ENCODE measurements around the gene ROBO1. TPM values are rescaled to one million over a fixed set of nuclear protein-coding genes. Genes with fewer than 3 reads are reported as not detected.

The ROBO1 gene
- total and polyA plus RNA-seq, 2 of the 13 experiments (the other 11 are each of a cell fraction or from before 2014, with no cell fraction given): 52.2 to 71.0 TPM

DNA sequence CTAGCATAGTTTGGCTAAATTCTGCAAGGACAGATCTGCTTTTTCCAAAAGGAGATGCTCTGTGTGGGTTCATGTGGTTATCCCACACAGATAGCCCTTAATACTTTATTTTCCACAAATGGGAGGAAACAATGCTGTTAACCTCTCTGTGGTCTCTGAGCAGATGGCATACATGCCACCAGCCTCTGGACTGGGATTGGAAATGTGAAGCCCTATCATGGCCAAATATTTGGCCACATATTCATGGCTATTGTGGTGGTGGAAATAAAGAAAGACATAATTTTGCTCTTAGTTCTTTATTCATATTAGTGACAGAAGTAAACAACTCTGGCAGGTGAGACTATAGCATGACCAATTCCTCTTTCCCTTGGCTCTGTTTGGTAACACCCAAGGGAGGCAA is 726.2 kb downstream of the ROBO1 start:
- no peaks in the 10 kb centered on the region for H3K79me2 ChIP-seq (ENCODE audit: insufficient read depth, low read length)
- ChIA-PET POLR2A (no interaction called here), CTCF (ENCODE audit: low intra/inter-chr PET ratio, low total read pairs) (no interaction called here)
- H3K36me3 ChIP-seq (replicated peaks in 1 of 2; ENCODE audit: control insufficient read depth in 1 of 2, insufficient read depth in 2 of 2, low read length in 2 of 2): no peaks in the 10 kb centered on the region
- H3K4me3 ChIP-seq (replicated peaks in 1 of 3; ENCODE audit: insufficient read depth in 1 of 3, low read depth in 2 of 3, low read length in 3 of 3): no peak overlapping the region
- BruUV-seq (replicated peaks): no TSS peak
- H2AFZ ChIP-seq (ENCODE audit: low read length): no peak overlapping the region
- in situ Hi-C loops (cut with HindIII; ENCODE audit: extremely low pct_ligation_motif_present, low pct_unique_long_range_greater_than_20kb) (no loop called here), intact Hi-C loops (cut with micrococcal nuclease; ENCODE audit: unreplicated experiment) (no loop called here)
- no peak for DNase-seq (ENCODE audit: low spot score)
- H4K20me1 ChIP-seq (ENCODE audit: insufficient read depth, low read length): no peaks in the 10 kb centered on the region
- TF ChIP-seq MEIS1 (CRISPR knock-in tag; IDR thresholded peaks at IDR 0.05; ENCODE audit: borderline replicate concordance): no peak
- TF ChIP-seq, protein P1, sequence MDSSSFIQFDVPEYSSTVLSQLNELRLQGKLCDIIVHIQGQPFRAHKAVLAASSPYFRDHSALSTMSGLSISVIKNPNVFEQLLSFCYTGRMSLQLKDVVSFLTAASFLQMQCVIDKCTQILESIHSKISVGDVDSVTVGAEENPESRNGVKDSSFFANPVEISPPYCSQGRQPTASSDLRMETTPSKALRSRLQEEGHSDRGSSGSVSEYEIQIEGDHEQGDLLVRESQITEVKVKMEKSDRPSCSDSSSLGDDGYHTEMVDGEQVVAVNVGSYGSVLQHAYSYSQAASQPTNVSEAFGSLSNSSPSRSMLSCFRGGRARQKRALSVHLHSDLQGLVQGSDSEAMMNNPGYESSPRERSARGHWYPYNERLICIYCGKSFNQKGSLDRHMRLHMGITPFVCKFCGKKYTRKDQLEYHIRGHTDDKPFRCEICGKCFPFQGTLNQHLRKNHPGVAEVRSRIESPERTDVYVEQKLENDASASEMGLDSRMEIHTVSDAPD (CRISPR knock-in tag; IDR thresholded peaks at IDR 0.05): no peak
- TF ChIP-seq MED1 (CRISPR knock-in tag; IDR thresholded peaks at IDR 0.05): no peak
- no peak for TF ChIP-seq SETDB1 (CRISPR knock-in tag; IDR thresholded peaks at IDR 0.05; ENCODE audit: borderline replicate concordance)
- TF ChIP-seq ZNF264 (CRISPR knock-in tag; IDR thresholded peaks at IDR 0.05): no peak
- no peak for TF ChIP-seq ZSCAN9 (CRISPR knock-in tag; IDR thresholded peaks at IDR 0.05; ENCODE audit: borderline replicate concordance)
- no peak for TF ChIP-seq ZNF567 (CRISPR knock-in tag; IDR thresholded peaks at IDR 0.05; ENCODE audit: borderline replicate concordance)
- TF ChIP-seq ZNF343 (CRISPR knock-in tag; IDR thresholded peaks at IDR 0.05): no peak
- H3K27ac ChIP-seq (ENCODE audit: extremely low read length, insufficient read depth, low read length): no peak overlapping the region
- H3K4me2 ChIP-seq (ENCODE audit: low read depth, low read length): no peak overlapping the region
- no peak for FAIRE-seq
- H3K27me3 ChIP-seq (ENCODE audit: control insufficient read depth in 1 of 2, insufficient read depth in 2 of 2, low read length in 2 of 2): no peaks in the 10 kb centered on the region
- H3K9ac ChIP-seq (ENCODE audit: insufficient read depth, low read depth, low read length): no peak overlapping the region
- ATAC-seq: no peak
- no peaks in the 10 kb centered on the region for H3K4me1 ChIP-seq (ENCODE audit: insufficient read depth, low read length)
- no peaks in the 10 kb centered on the region for H3K9me3 ChIP-seq (ENCODE audit: low read length)

DNA sequence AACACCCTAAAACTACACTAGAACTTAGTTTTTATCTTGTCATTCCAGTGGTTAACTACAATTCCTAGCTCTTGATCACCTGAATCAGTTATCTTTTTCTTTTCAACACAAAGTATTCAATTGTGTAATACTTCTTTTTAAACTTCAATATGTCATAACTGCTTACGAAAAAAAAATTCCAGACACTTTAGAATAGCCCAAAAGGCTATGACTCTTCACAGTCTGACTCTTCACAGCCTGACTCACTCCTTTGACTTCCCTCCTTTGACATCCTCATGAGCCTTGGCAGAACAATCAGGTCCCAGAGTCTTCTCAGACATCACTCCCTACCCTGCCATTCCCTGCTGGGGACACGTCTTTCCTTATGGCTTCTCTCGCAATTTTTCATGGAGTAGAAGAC is 727.1 kb downstream of the ROBO1 start:
- no peaks in the 10 kb centered on the region for H3K79me2 ChIP-seq (ENCODE audit: insufficient read depth, low read length)
- CTCF ChIA-PET (ENCODE audit: low intra/inter-chr PET ratio, low total read pairs): no interaction called here
- FAIRE-seq: no peak

More for the DNA sequence above, 727.1 kb downstream of the ROBO1 start:
- Histone ChIP-seq H2AFZ (ENCODE audit: low read length) (no peak overlapping the region), H3K4me2 (ENCODE audit: low read depth, low read length) (no peak overlapping the region), H4K20me1 (ENCODE audit: insufficient read depth, low read length) (no peaks in the 10 kb centered on the region), H3K27me3 (ENCODE audit: control insufficient read depth in 1 of 2, insufficient read depth in 2 of 2, low read length in 2 of 2) (no peaks in the 10 kb centered on the region), H3K27ac (ENCODE audit: extremely low read length, insufficient read depth, low read length) (no peak overlapping the region), H3K4me3 (replicated peaks in 1 of 3; ENCODE audit: insufficient read depth in 1 of 3, low read depth in 2 of 3, low read length in 3 of 3) (no peak overlapping the region), H3K9ac (ENCODE audit: insufficient read depth, low read depth, low read length) (no peak overlapping the region), H3K4me1 (ENCODE audit: insufficient read depth, low read length) (no peaks in the 10 kb centered on the region), H3K36me3 (replicated peaks in 1 of 2; ENCODE audit: control insufficient read depth in 1 of 2, insufficient read depth in 2 of 2, low read length in 2 of 2) (no peaks in the 10 kb centered on the region), H3K9me3 (ENCODE audit: low read length) (no peaks in the 10 kb centered on the region)
- ATAC-seq (no peak), DNase-seq (ENCODE audit: low spot score) (no peak)
- no peak for TF ChIP-seq ATF7-NPFF (CRISPR knock-in tag; IDR thresholded peaks at IDR 0.05; ENCODE audit: low read depth)
- 23% methylated on average over 3 of the region's 3 CpGs for WGBS (ENCODE audit: low lambda C conversion rate)
- intact Hi-C loops (cut with micrococcal nuclease; ENCODE audit: unreplicated experiment) (no loop called here), in situ Hi-C loops (cut with HindIII; ENCODE audit: extremely low pct_ligation_motif_present, low pct_unique_long_range_greater_than_20kb) (no loop called here)
- POLR2A ChIA-PET: no interaction called here
- no TSS peak for BruUV-seq (replicated peaks)
